ENCODE results near the gene FAM186B.

DNA sequence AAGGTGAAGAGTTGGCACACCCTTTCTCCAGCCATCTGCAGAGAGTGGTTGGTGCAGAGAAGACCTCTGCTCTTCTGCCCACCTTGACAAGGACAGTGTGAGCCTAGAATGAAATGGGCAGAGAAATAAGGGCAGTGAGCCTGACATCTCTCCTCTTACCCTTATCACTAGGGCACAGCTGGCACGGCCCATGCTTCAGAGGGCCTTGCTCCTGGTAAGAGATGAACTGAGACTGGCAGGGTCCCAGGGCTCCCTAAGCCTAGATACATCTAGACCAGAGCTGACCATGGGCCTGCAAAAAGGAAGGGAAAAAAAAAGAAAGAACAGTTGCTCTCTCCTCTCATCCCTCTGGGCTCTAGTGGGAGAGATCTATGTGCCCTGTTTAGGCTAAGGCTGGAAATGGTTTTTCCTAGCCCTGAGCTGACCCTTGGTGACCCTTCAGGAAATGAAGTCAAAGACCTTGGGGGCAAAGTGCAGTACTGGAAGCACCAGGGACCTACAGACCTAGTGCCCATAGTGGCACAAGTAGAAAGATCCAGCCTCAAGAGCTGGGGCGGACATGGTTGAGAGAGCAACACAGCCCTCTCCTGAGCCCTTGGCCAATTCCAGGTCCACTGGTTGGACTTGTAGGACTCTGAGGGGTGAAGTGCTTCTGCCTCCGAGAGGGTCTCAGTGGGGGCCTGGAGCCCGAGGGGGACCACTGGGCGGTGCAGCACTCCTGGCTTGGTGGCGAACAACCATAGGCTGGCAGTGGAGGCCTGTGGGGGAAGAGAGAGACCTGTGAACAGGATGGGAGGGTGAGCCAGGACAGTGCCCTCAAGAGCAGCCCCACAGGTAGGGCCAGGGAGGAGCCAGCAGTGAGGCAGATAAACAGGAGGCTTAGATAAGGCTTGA, 40.0 kb upstream of the FAM186B start:
- TF ChIP-seq, protein P1, sequence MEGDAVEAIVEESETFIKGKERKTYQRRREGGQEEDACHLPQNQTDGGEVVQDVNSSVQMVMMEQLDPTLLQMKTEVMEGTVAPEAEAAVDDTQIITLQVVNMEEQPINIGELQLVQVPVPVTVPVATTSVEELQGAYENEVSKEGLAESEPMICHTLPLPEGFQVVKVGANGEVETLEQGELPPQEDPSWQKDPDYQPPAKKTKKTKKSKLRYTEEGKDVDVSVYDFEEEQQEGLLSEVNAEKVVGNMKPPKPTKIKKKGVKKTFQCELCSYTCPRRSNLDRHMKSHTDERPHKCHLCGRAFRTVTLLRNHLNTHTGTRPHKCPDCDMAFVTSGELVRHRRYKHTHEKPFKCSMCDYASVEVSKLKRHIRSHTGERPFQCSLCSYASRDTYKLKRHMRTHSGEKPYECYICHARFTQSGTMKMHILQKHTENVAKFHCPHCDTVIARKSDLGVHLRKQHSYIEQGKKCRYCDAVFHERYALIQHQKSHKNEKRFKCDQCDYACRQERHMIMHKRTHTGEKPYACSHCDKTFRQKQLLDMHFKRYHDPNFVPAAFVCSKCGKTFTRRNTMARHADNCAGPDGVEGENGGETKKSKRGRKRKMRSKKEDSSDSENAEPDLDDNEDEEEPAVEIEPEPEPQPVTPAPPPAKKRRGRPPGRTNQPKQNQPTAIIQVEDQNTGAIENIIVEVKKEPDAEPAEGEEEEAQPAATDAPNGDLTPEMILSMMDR (IDR thresholded peaks at IDR 0.05) = no peak
- TF ChIP-seq POLR2A (IDR thresholded peaks at IDR 0.05) = no peak
